Choroid plexus epithelial cell (primary cell): ENCODE measurements around the gene BSG.
"Not testable (repeated sequence)": the region's sequence is repeated elsewhere in the genome, so short reads cannot be mapped to it uniquely, and the experiment has no call there.

ENCODE experiments used
- DNase-seq: peaks from one replicate; pipeline ENCODE4 v3.0.0-alpha.2; 2010; ENCODE audit warnings: low read depth
- H3K4me3 ChIP-seq: 2 replicates; pipeline ENCODE4 v1.5.1; 2011; ENCODE audit warnings: low read depth, mild to moderate bottlenecking, control low read depth, low read length, moderate library complexity
- CTCF ChIP-seq: conservative IDR thresholded peaks from 2 replicates; pipeline ENCODE4 v1.5.1; 2011; ENCODE audit warnings: low read depth, mild to moderate bottlenecking, control low read depth, inconsistent platforms, low read length, moderate library complexity

Gene BSG

DNA sequence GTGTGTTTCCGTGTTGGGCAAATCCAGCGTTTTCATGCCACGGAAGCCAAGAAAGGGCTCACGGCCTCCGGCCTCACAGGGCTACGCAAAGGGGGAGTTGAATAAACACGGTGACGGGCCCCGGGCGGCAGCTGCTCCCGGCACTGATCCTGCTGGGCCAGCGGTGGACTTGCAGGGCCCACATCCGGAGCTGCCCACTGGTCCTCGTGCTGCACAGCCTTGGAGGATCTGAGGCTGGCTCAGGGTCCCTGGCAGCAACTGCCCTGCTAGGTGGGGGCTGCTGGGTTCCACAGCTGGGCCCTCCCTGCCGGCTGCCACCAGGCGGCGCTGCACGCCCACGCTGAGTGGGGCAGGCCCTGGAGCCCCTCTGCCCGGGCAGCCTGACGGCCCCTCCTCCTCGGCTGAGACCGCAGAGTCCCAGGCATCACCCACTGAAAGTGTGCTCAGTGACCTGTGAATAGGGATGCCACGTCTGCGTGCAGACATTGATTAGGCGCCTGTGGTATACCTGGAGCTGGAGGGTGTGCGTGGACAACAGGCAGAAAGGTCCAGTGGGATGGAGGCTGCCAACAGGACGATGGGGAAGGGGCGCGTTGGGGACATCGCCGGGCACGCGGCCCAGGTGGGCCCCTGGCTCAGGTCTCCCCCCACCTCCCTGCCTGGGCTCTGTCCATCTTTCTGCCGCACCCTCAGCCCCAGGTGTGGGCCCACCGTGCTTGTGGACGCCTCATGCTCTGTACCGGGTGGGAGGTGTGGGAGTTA is 12.0 kb downstream of the BSG start:
- H3K4me3 ChIP-seq, result no peak overlapping the region
- peak; percentile 58 for DNase-seq
- peak; percentile 82 for TF ChIP-seq CTCF

DNA sequence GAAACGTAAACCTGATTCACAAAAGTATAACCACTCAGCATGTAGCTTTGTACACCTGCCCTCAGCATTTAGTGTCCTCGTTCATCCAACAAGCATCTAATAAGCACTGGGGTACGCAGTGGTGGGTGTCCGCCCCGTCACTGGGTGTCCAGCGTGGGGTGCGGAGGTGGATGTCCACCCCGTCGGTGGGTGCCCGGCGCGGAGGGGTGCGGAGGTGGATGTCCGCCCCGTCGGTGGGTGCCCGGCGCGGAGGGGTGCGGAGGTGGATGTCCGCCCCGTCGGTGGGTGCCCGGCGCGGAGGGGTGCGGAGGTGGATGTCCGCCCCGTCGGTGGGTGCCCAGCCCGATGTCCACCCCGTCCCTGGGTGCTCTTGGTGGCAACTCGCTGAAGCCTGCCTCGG is 12.8 kb downstream of the BSG start:
- H3K4me3 ChIP-seq, DNase-seq: not testable (repeated sequence)

DNA sequence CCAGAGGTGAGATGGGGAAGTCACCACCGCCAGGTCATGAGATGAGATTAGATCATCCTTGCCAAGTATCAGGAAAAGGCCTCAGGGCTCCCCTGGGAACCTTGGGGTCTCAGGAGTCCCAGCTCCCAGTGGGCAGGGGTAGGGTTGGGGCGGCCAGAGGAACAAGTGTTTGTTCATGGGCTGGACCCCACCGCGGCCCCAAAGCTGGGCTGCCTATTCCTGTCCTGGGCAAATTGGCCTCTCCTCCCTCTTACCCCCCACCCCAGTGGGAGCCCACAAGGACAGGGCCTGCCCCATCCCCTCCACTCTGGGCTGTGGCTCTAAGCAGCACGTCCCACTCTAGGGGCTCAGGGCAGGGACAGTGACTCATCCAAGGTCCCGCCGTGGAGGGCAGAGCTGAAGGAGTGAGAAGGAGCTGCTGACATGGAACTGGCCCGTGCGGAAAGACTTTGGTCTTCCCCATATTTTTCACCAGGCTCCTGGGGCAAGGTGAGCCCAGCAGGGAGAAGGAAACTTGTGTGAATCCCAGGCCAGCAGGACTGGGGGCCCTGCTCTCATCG is 13.2 kb downstream of the BSG start:
- no peak for DNase-seq
- H3K4me3 ChIP-seq, result no peak overlapping the region
- no peak for TF ChIP-seq CTCF

GRCh38 chr19:588093-588740 is 15.8 kb downstream of the BSG start:
- peak; percentile 83 for TF ChIP-seq CTCF
- peak overlapping the region; percentile 31 for H3K4me3 ChIP-seq
- peak; percentile 87 for DNase-seq

DNA sequence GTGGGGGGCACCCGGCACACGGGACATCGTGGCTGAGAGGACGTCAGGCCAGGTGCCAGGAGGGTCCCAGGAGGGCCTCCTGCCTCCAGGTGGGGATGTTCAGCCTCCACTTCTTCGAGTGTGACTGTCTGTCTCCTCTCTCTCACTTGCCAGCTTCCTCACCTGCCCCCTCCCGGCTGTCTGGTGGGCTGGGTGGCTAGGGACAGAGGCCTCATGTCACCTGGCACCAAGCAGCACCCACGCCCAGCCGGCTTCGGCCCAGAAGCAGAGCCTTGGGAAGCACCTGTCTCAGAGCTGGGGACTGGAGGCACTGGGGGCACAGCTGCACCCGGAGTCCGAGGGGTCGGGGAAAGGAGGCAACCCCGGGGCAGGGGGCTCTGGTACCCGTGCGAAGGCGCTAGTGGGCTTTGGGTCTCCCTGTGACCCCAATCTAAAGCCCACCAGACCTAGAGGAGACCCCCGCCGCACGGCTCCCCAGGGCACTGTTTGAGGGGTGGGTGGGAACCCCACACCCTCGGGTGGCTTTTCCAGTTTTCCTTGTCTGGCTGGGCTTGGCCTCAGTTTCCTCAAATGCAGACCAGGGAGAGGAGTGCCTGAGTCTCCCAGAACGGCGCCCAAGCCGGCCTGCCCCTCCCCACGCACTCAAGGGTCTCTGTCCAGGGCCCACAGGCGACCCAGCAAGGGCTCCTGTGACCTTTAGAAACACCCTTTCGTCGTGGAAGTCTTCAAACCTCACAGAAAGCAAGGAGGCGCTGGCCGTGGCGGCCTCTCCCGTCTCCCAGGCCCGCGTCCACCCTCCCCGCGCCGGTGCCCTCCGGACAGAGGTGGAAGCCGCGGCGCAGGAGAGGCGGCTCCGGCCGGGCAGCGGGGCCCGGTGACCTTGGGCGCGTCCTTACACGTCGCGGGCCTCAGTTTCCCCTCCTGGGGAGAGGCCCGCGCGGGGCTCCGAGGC is 16.6 kb downstream of the BSG start:
- TF ChIP-seq CTCF, result peak; percentile 20
- DNase-seq, result no peak
- no peak overlapping the region for H3K4me3 ChIP-seq

GRCh38 chr19:589693-590395 is 17.4 kb downstream of the BSG start, which contains the start of gene HCN2:
HCN2 (plus strand) TSS chr19:589881; CDS start chr19:589946, 65 bp downstream.
- no peak for TF ChIP-seq CTCF
- H3K4me3 ChIP-seq, result peak within 1 kb of the TSS; percentile 47
- DNase-seq, result no peak

DNA sequence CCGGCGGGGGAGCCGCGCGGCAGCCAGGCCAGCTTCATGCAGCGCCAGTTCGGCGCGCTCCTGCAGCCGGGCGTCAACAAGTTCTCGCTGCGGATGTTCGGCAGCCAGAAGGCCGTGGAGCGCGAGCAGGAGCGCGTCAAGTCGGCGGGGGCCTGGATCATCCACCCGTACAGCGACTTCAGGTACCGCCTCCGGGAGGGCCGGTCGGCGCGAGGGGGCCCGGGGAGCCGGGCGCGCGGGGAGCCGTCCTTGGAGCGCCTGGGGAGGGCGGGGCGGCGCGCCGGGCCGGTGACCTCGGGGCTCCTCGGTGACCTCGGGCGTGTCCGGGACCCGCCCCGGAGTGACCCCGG is 18.0 kb downstream of the BSG start:
- no peak for TF ChIP-seq CTCF
- DNase-seq, result peak; percentile 57
- H3K4me3 ChIP-seq, result peak overlapping the region; percentile 47
